SU-DHL-6 (cell line): ENCODE measurements around the gene PNLDC1.
A peak's percentile ranks its signal among the peaks of the same experiment; 100 is the strongest.

Experiments used
- H2AFZ ChIP-seq: fragments of 200-600 bp; sonication (generic); 2 replicates; pipeline ENCODE4 v1.6.1; 2014; ENCODE audit warnings: low read depth, mild to moderate bottlenecking, moderate library complexity, mixed read lengths, antibody characterized with exemption, low read length; ENCODE audit not compliant: severe bottlenecking
- H3F3A ChIP-seq: fragments of 200-600 bp; shearing (Covaris generic); 2 replicates; pipeline ENCODE4 v1.6.0; 2016; ENCODE audit warnings: antibody characterized with exemption, mild to moderate bottlenecking; ENCODE audit not compliant: insufficient read depth
- H3K27ac ChIP-seq: fragments of 200-600 bp; sonication (generic); 2 replicates; pipeline ENCODE4 v1.5.1; 2016; ENCODE audit warnings: low read depth, mild to moderate bottlenecking, low read length, moderate library complexity, mixed read lengths
- H3K27me3 ChIP-seq: fragments of 200-600 bp; sonication (generic), shearing (Covaris generic); 2 replicates; pipeline ENCODE4 v1.6.0; 2014; ENCODE audit warnings: mild to moderate bottlenecking, low read length
- H3K36me3 ChIP-seq: fragments of 200-600 bp; sonication (generic); 2 replicates; pipeline ENCODE4 v1.6.1; 2014; ENCODE audit warnings: mild to moderate bottlenecking, low read length, mixed read lengths
- H3K4me2 ChIP-seq: fragments of 300-600, 200-600 bp; shearing (Covaris generic), sonication (generic); 2 replicates; pipeline ENCODE4 v1.6.0; 2014; ENCODE audit warnings: low read length, low read depth, mild to moderate bottlenecking; ENCODE audit not compliant: poor library complexity, severe bottlenecking
- H3K4me3 ChIP-seq: fragments of 200-600 bp; sonication (generic); 2 replicates; pipeline ENCODE4 v1.5.1; 2014; ENCODE audit warnings: antibody characterized with exemption, low read length, mild to moderate bottlenecking, mixed read lengths; ENCODE audit not compliant: insufficient read depth, poor library complexity, severe bottlenecking
- H3K79me2 ChIP-seq: fragments of 200-600 bp; sonication (generic); 2 replicates; pipeline ENCODE4 v1.6.1; 2014; ENCODE audit warnings: mild to moderate bottlenecking, low read length, moderate library complexity; ENCODE audit not compliant: insufficient read depth
- H3K9ac ChIP-seq: fragments of 200-600 bp; sonication (generic); 2 replicates; pipeline ENCODE4 v1.7.0; 2014; ENCODE audit warnings: mild to moderate bottlenecking, low read length
- H3K9me2 ChIP-seq: fragments of 200-600 bp; sonication (generic); replicated peaks from 2 replicates; pipeline ENCODE4 v1.6.1; 2014; ENCODE audit warnings: low read length; ENCODE audit not compliant: insufficient read depth
- H3K9me3 ChIP-seq: fragments of 200-600 bp; sonication (generic); 2 replicates; pipeline ENCODE4 v1.6.1; 2014; ENCODE audit warnings: low read length, mixed read lengths; ENCODE audit not compliant: insufficient read depth
- H4K20me1 ChIP-seq: fragments of 200-600 bp; sonication (generic); 2 replicates; pipeline ENCODE4 v1.6.1; 2014; ENCODE audit warnings: low read depth, mild to moderate bottlenecking, antibody characterized with exemption, low read length, moderate library complexity, mixed read lengths
- CTCF ChIP-seq: fragments of 200-600 bp; sonication (generic); IDR thresholded peaks from one replicate; pipeline ENCODE4 v1.5.1; 2017; ENCODE audit warnings: antibody characterized with exemption, mild to moderate bottlenecking, low read length, moderate library complexity; ENCODE audit not compliant: insufficient read depth, poor library complexity, severe bottlenecking
- EZH2phosphoT487 ChIP-seq: fragments of 200-600 bp; sonication (generic), shearing (Covaris generic); conservative IDR thresholded peaks from 2 replicates; pipeline ENCODE4 v1.6.1; 2018; ENCODE audit warnings: mild to moderate bottlenecking, antibody characterized with exemption, low read length, moderate library complexity, mixed read lengths

Gene PNLDC1

GRCh38 chr6:159761129-159761872, 38.8 kb upstream of the PNLDC1 start:
- Histone ChIP-seq H3K27ac (peak overlapping the region; percentile 87), H3K27me3 (no peaks in the 10 kb centered on the region), H3K9me3 (no peaks in the 10 kb centered on the region), H3K4me2 (peak overlapping the region; percentile 94), H3F3A (peaks cover 46% of the 10 kb centered on the region), H2AFZ (peak overlapping the region; percentile 84), H3K4me3 (peak overlapping the region; percentile 75), H3K36me3 (peaks cover 23% of the 10 kb centered on the region), H3K9ac (peak overlapping the region; percentile 85), H3K9me2 (no peaks in the 10 kb centered on the region), H3K79me2 (peaks cover 16% of the 10 kb centered on the region; the same call in 1 of the 2 replicates), H4K20me1 (no peaks in the 10 kb centered on the region)
- no peak for TF ChIP-seq EZH2phosphoT487

GRCh38 chr6:159761873-159762680, 38.0 kb upstream of the PNLDC1 start, which contains the start of gene ACAT2:
Gene ACAT2, plus strand, starts transcription at chr6:159762045. Its CDS starts 43 bp downstream, at chr6:159762088.
- Histone ChIP-seq H3K4me2 (peak within 1 kb of the TSS; percentile 94), H2AFZ (peak within 1 kb of the TSS; percentile 84), H3K9me3 (no peaks in the 10 kb centered on the region), H3K27ac (peak within 1 kb of the TSS; percentile 87), H3K9me2 (no peaks in the 10 kb centered on the region), H3K9ac (peak within 1 kb of the TSS; percentile 85), H4K20me1 (no peaks in the 10 kb centered on the region), H3F3A (peaks cover 38% of the 10 kb centered on the region), H3K4me3 (peak within 1 kb of the TSS; percentile 75), H3K27me3 (no peaks in the 10 kb centered on the region), H3K79me2 (peaks cover 21% of the 10 kb centered on the region; the same call in 1 of the 2 replicates), H3K36me3 (peaks cover 23% of the 10 kb centered on the region; the same call in 1 of the 2 replicates)
- TF ChIP-seq EZH2phosphoT487 (no peak), CTCF (no peak)

- Histone ChIP-seq H3K27me3 (no peaks in the 10 kb centered on the region), H3K79me2 (peaks cover 21% of the 10 kb centered on the region; the same call in 1 of the 2 replicates), H3K9ac (peak overlapping the region; percentile 85), H3K4me2 (peak overlapping the region; percentile 60), H2AFZ (peak overlapping the region; percentile 38), H3K9me3 (no peaks in the 10 kb centered on the region), H3K27ac (peak overlapping the region; percentile 87), H4K20me1 (no peaks in the 10 kb centered on the region), H3K36me3 (peaks cover 29% of the 10 kb centered on the region; the same call in 1 of the 2 replicates), H3F3A (peaks cover 33% of the 10 kb centered on the region), H3K4me3 (peak overlapping the region; percentile 75), H3K9me2 (no peaks in the 10 kb centered on the region)
- TF ChIP-seq EZH2phosphoT487, result no peak
- TF ChIP-seq CTCF, result no peak
Observed at GRCh38 chr6:159762681-159763293, 37.3 kb upstream of the PNLDC1 start.
